Activated T-helper 1 cell treated with Interleukin-2 at 50 U/mL for 16 hours (primary cell): ENCODE data around the gene CCL21.

Experiments used
- DNase-seq: peaks from one replicate; pipeline ENCODE4 v3.0.0-alpha.2; 2020; ENCODE audit warnings: low read depth

CCL21 gene

DNA sequence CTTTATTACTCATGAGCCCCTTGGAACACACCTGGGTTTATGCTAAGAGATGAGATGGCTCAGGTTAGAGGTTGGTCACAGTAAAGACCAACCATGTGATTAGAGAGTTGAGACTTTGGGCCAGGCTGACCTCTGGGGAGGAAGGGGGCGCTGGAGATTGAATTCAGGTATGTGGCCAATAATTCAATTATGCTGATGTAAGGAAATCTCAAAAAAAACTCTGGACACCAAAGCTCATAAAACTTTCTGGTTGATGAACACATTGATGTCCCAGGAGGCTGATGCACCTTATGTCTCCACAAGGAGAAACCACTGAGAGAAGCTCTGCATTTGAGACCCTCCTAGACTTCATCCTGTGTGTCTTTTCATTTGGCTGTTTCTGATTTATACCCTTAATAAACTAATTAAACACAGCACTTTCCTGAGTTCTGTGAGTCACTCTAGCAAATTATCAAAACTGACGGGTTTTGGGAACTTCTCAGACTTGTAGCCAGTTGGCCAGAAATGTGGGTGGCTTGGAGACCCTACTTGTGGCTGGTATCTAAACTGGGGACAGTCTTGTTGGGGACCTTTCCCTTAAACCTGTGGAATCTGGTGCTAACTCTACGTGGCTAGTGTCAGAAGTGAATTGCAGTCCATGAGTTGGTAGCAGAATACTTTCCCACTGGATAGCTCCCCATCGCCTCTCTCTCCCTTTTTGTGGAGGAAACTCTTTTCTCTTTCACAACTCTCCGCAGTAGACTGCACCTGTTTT is 40.0 kb downstream of the CCL21 start:
- no peak for DNase-seq

DNA sequence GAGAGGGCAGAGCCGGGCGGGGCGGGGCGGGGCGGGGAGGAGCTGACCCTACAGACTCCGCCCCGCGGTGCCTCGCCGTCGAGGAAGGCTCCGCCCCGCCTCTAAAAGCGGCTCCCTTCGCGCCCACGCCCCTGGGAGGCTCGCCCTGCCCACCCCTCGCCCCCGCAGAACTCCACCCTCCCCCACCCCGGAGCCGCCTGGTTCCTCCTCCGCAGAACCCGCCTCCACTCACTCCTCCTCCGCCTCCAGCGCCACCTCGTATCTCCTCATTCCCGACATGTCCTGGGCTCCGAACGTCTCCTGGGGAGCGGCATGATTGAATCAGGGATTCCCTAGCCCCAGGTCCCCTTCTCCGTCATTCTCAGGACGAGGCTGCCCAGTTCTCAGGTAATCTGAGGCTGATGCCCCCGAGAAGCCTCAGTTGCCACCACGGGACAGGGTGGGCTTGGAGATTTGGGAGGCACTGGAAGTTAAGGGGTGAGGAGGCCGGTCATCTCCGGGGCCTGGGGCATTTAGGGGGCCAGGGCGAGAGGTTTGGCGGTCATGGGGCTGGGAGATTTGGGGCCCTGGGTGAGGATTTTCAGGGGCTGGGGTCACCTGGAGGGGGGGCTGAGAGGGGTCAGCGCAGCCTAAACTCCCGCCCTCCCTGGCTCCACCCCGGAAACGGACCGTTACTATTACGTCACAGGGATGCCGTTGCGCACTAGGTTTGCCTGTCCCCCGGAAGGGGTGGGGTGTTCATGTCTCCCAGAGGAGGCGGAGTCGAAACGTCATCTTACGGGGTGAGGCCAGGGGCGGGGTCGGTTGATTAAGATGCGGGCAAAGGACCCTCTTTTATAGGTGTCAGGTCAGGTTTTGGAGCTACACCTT is 44.3 kb downstream of the CCL21 start:
- DNase-seq: peak; percentile 84

DNA sequence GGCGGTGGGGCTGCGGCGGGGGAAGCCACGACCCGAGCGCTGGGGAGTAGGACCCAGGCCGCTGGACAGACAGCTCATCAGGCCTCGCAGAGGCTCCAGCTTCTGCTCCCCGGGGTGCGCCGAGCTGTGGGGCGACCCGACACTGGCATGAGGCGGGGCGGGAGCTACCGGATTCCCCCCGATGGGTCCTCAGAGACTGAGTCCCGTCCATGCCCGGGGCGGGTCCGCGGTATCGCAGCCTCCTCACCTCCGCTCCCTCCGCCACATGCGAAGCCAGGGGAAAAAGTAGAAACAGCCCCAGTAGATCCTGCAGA is 44.9 kb downstream of the CCL21 start:
- no peak for DNase-seq

DNA sequence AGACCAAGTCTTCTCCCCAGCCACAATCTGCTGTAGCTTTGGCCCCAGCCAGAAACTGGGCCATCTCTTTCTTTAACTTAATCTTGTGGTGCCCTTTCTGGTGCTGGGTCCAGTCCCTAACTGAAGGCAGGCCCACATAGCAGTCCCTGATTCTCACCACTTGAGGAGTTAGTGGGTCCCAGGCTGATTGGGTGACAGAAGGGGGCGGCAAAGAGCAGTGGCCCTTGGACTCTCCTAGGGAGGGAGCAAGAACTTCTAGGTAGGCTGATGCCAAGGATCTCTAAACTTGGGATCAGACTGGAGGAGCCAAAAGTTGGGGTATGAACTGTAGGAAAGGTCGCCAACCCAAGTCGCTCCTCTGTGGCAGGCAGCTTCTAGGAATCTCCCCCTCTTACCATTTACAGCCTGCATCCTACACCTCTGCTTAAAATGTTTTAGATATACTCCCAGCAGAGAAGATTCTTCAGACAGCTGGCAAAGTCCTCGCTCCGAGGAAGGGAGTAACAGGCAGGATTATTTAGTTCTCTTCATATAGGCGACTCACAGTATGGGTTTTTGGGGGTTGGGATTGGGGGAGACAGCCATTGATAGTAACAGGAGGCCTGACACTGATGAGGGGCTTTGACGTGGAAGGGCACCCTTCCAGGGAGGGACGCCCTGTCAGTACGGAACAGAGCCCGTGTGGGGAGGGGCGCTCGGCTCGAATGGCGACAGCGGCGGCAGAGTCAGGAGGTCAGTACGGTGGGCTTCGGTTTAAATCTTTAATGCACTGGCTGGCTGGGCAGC is 45.5 kb downstream of the CCL21 start:
- DNase-seq: no peak

DNA sequence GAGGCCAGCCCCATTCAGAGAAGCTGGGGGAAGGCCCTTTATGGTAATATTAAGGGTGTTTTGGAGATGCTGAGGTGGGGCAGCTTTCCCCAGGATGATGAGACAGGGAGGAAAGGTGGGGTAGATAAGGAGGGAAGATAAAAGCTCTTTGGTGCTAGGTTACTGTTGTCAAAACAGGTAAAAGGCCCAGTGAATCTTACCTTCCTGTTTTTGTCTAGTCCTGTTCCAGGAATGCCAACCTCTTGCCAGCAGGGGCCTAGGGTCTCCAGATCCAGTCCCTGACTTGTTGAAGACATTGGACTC is 46.7 kb downstream of the CCL21 start:
- no peak for DNase-seq

DNA sequence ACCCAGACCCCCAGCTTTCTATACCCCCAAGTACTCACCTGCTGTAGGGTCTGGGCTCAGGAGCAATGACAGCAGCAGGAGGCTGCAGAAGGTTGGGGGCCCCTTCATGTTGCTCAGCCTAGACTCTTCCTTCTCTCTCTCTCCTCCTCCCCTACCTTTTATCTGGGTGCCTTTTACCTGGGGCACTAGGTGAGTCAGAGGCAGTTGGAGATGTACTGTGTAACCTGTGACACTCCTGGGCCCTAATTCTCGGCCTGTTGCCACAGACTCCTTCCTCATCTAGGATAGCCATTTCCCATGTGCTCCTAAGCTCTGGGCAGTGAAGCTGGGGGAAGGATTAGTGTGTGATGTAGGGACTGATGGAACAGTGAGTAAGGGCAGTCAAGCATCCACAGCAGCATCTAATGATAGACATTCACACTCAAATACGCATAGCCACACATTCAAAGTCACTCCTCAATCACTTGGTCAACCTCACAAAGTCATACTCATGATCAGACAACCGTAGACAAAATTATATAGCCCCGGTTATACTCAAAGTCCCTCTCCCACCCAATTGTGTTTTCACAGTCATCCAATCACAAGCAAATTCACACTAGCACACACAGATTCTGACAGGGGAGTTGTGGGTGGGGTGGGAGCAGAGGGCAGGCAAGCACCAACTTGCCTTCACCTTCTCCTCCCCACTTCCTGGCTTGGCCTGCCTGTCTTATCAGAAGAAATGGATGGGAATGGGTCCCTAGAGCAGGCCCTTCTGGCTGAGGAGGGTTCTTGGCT is 47.2 kb downstream of the CCL21 start, which contains the start of gene CCL27:
Gene CCL27, minus strand, starts transcription at position 132 of the 777 bp plus-strand sequence. Its CDS starts 24 bp downstream, at position 108.
- DNase-seq: no peak

DNA sequence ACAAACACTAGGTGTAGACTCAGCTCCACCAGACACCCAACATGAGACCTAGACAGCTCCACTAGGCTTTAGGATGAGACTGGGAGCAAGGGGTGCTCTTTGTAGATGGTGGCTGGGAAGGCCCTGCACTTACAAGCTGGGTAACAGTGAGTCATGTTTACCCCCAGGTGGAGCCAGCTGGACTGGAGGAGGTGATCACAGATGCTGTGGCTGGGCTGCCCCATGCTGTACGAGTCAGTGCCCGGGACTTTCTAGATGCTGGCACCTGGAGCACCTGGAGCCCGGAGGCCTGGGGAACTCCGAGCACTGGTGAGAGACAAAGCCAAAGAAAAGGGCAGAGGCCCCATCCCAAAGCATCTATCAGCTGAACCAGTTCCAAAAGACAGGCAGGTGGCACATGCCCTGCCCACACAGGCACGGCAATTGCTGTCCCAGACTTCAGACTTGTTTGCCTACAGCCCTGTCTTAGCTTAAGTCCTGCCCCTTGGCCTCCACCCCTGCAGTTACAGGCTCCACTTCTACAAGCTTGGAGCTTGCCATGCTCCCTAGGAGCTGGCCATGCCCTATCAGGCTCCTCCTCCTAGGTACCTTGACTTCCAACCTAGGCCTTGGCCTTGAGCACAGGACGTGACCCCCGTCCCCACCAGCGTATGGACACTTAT is 50.2 kb downstream of the CCL21 start:
- no peak for DNase-seq
